Uterus (tissue), 2 donors: ENCODE data around the gene PPM1G.

Source experiments
- POLR2A ChIP-seq, 2 donors: fragments of 450-650 bp; IDR thresholded peaks; one replicate each; pipeline ENCODE4 v1.6.1; 2016; ENCODE audit warnings: antibody characterized with exemption in 2 of 2, mild to moderate bottlenecking in 1 of 2, moderate library complexity in 1 of 2
- TF ChIP-seq, protein P1 (sequence below), 4 experiments: fragments of 200-600 bp in 2 of 4; fragments of 450-650 bp in 2 of 4; sonication (generic) in 2 of 4; IDR thresholded peaks; one replicate each; pipeline ENCODE4 v1.5.1; 2016 to 2019; ENCODE audit warnings: antibody characterized with exemption in 4 of 4, mild to moderate bottlenecking in 2 of 4, moderate library complexity in 1 of 4

DNA sequence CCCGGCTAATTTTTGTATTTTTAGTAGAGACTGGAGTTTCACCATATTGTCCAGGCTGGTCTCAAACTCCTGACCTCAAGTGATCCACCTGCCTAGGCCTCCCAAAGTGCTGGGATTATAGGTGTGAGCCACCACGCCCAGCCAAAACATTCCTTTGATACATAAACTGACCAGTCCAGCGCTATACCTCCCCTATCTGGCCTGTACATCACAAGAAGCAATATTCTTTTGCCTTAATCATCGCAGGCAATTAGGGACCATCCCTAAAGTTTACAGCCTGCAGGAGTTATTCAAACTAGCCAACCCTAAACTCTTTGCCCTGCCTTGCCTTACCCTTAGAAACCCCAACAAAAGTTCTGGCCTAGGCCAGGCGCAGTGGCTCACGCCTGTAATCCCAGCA is 6.8 kb upstream of the PPM1G start:
- no peak for TF ChIP-seq POLR2A (IDR thresholded peaks at IDR 0.05)
- TF ChIP-seq, protein P1, sequence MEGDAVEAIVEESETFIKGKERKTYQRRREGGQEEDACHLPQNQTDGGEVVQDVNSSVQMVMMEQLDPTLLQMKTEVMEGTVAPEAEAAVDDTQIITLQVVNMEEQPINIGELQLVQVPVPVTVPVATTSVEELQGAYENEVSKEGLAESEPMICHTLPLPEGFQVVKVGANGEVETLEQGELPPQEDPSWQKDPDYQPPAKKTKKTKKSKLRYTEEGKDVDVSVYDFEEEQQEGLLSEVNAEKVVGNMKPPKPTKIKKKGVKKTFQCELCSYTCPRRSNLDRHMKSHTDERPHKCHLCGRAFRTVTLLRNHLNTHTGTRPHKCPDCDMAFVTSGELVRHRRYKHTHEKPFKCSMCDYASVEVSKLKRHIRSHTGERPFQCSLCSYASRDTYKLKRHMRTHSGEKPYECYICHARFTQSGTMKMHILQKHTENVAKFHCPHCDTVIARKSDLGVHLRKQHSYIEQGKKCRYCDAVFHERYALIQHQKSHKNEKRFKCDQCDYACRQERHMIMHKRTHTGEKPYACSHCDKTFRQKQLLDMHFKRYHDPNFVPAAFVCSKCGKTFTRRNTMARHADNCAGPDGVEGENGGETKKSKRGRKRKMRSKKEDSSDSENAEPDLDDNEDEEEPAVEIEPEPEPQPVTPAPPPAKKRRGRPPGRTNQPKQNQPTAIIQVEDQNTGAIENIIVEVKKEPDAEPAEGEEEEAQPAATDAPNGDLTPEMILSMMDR (IDR thresholded peaks at IDR 0.05) = no peak
